Activated naive CD8-positive, alpha-beta T cell treated with anti-CD3 and anti-CD28 coated beads for 36 hours (primary cell): ENCODE data around the gene MDH2. TPM values are rescaled to one million over a fixed set of nuclear protein-coding genes. Genes with fewer than 3 reads are reported as not detected.
"Not testable (repeated sequence)": the region's sequence is repeated elsewhere in the genome, so short reads cannot be mapped to it uniquely, and the experiment has no call there.

Experiments
- DNase-seq: peaks from one replicate; pipeline ENCODE4 v3.0.0; 2021
- H3K27ac Mint-ChIP-seq: one replicate; pipeline ENCODE4 v1.8.0; 2022; ENCODE audit warnings: mild to moderate bottlenecking, moderate library complexity, mixed read lengths
- H3K27me3 Mint-ChIP-seq: one replicate; pipeline ENCODE4 v1.8.0; 2022; ENCODE audit warnings: mild to moderate bottlenecking, mixed read lengths
- H3K36me3 Mint-ChIP-seq: one replicate; pipeline ENCODE4 v1.8.0; 2021; ENCODE audit warnings: mild to moderate bottlenecking, mixed read lengths
- H3K4me1 Mint-ChIP-seq: one replicate; pipeline ENCODE4 v1.8.0; 2021; ENCODE audit warnings: mixed read lengths
- H3K4me3 Mint-ChIP-seq: one replicate; pipeline ENCODE4 v1.8.0; 2022; ENCODE audit warnings: mild to moderate bottlenecking, moderate library complexity, mixed read lengths
- H3K9me3 Mint-ChIP-seq: one replicate; pipeline ENCODE4 v1.8.0; 2022; ENCODE audit warnings: mixed read lengths
- total RNA-seq, 2 experiments: library from RNA; stranded (reverse); gene quantifications; one replicate each; pipeline ENCODE4 v1.2.3, GENCODE V29; 2021

Gene MDH2
- total RNA-seq, 2 experiments from 2014 or later: 304 to 310 TPM

GRCh38 chr7:76057103-76057812 is 9.4 kb downstream of the MDH2 start:
- Mint-ChIP-seq H3K4me1 (peaks cover 6% of the 10 kb centered on the region), H3K4me3 (no peak overlapping the region), H3K36me3 (peaks cover 13% of the 10 kb centered on the region), H3K27me3 (no peaks in the 10 kb centered on the region), H3K9me3 (no peaks in the 10 kb centered on the region), H3K27ac (no peak overlapping the region)
- DNase-seq: no peak

DNA sequence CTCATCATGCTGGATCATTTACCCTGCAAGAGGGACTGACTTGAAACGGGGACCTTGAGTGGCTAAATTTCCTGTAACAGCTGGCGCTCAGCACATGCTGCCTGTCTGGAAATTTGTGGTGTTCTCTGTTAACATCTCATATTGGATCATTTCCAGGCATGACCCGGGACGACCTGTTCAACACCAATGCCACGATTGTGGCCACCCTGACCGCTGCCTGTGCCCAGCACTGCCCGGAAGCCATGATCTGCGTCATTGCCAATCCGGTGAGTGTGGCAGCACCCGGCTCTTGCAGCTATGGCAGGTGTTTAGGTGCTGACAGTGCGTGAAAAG is 9.9 kb downstream of the MDH2 start:
- no peak for DNase-seq
- Mint-ChIP-seq H3K4me1 (peaks cover 6% of the 10 kb centered on the region), H3K27ac (no peak overlapping the region), H3K36me3 (peaks cover 15% of the 10 kb centered on the region), H3K27me3 (no peaks in the 10 kb centered on the region), H3K4me3 (no peak overlapping the region), H3K9me3 (no peaks in the 10 kb centered on the region)

GRCh38 chr7:76058745-76059144 is 10.8 kb downstream of the MDH2 start:
- DNase-seq, H3K27me3 Mint-ChIP-seq, H3K9me3 Mint-ChIP-seq, H3K4me3 Mint-ChIP-seq, H3K27ac Mint-ChIP-seq, H3K4me1 Mint-ChIP-seq: not testable (repeated sequence)
- H3K36me3 Mint-ChIP-seq: peaks cover 15% of the 10 kb centered on the region

GRCh38 chr7:76060842-76061241 is 12.9 kb downstream of the MDH2 start:
- Mint-ChIP-seq H3K9me3 (no peaks in the 10 kb centered on the region), H3K27me3 (no peaks in the 10 kb centered on the region), H3K4me3 (no peak overlapping the region), H3K27ac (no peak overlapping the region), H3K36me3 (peaks cover 29% of the 10 kb centered on the region), H3K4me1 (peaks cover 12% of the 10 kb centered on the region)
- no peak for DNase-seq

DNA sequence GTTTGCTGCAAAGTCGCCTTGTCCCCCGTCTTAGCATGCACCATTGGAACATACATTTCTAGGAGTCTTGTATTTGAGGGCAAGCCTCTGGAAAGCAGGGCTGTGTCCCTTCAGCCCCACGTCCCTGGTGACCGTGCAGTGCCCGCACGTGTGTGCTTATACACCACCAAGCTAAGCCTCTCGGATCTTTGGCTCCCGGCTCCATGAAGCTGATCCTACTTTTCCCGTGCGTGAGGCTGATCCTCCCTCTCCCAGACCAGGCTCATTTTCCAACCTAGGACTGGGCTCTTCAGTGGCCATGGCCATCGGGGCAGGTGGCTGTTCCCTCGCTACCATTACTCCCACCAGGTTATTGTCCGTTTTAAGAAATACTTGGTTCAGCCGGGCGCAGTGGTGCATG is 14.3 kb downstream of the MDH2 start:
- peaks cover 10% of the 10 kb centered on the region for H3K4me1 Mint-ChIP-seq
- H3K27me3 Mint-ChIP-seq: no peaks in the 10 kb centered on the region
- H3K4me3 Mint-ChIP-seq: no peak overlapping the region
- H3K9me3 Mint-ChIP-seq: no peaks in the 10 kb centered on the region
- H3K36me3 Mint-ChIP-seq: peaks cover 38% of the 10 kb centered on the region
- no peak overlapping the region for H3K27ac Mint-ChIP-seq
- DNase-seq: no peak

DNA sequence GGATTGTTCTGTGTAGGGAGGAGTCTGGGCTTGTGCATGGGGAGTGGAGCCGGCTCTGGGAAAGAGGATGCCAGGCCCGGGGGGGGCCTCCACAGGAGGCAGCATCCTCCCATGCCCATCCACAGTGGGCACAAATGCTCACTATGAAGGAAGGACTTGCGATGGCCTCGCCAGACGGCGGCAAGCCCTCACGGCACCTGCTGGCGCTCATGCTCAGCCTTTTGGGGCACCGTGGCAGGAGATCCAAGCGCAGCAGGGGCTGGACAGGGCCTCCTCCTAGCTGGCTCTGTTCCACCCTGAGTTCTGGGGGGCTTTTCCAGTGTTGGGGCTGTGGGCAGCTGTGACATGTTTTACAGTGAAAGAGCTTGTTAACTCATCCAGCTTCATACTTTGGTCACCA is 15.2 kb downstream of the MDH2 start:
- DNase-seq: no peak
- Mint-ChIP-seq H3K9me3 (no peaks in the 10 kb centered on the region), H3K27ac (no peak overlapping the region), H3K36me3 (peaks cover 34% of the 10 kb centered on the region), H3K27me3 (no peaks in the 10 kb centered on the region), H3K4me3 (no peak overlapping the region), H3K4me1 (peaks cover 10% of the 10 kb centered on the region)

GRCh38 chr7:76063525-76063924 is 15.6 kb downstream of the MDH2 start:
- DNase-seq: no peak
- Mint-ChIP-seq H3K4me3 (no peak overlapping the region), H3K27ac (no peak overlapping the region), H3K9me3 (no peaks in the 10 kb centered on the region), H3K4me1 (peaks cover 10% of the 10 kb centered on the region), H3K27me3 (no peaks in the 10 kb centered on the region), H3K36me3 (peaks cover 34% of the 10 kb centered on the region)

- Mint-ChIP-seq H3K27me3 (no peaks in the 10 kb centered on the region), H3K9me3 (no peaks in the 10 kb centered on the region), H3K27ac (no peak overlapping the region), H3K4me3 (no peak overlapping the region), H3K36me3 (peaks cover 34% of the 10 kb centered on the region), H3K4me1 (peaks cover 10% of the 10 kb centered on the region)
- no peak for DNase-seq
These were observed 16.5 kb downstream of the MDH2 start for GRCh38 chr7:76064208-76064970.

DNA sequence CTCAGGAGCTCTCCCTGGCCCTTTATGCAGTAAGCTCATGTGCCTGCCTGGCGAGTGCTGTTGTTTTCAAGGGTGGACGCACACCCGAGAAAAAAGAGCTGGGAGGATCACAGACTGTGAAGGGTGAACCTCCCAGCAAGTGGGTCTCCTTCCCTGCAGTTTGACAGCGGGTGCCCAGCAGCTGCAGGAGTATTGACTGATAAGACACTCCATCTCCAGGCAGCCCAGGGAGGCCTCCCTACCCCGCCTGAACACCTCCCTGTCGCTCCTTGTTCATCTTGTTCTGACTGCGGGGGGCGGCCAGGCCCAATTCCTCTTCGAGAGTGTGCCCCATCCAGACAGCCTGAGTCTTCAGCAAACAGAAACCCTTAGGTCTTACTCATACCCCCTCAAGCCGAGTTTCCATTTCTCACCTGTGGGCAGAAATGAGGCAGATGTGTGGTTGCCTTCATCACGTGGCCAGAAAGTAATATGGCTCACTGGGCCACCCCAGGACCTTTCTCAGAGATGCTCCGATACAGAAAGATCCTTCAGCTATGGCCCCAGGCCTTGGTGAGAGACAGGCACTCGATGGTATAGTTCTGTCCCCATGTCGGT is 17.2 kb downstream of the MDH2 start:
- Mint-ChIP-seq H3K9me3 (no peaks in the 10 kb centered on the region), H3K27ac (peak overlapping the region; percentile 2)

GRCh38 chr7:76066716-76067503 is 19.0 kb downstream of the MDH2 start:
- no peak for DNase-seq
- Mint-ChIP-seq H3K27me3 (no peaks in the 10 kb centered on the region), H3K4me1 (peaks cover 10% of the 10 kb centered on the region), H3K36me3 (peaks cover 32% of the 10 kb centered on the region), H3K27ac (peak overlapping the region; percentile 29), H3K9me3 (no peaks in the 10 kb centered on the region), H3K4me3 (no peak overlapping the region)

More for the DNA sequence above, 17.2 kb downstream of the MDH2 start:
- Mint-ChIP-seq H3K4me1 (peaks cover 10% of the 10 kb centered on the region), H3K4me3 (no peak overlapping the region), H3K36me3 (peaks cover 34% of the 10 kb centered on the region), H3K27me3 (no peaks in the 10 kb centered on the region)
- peak; percentile 22 for DNase-seq

GRCh38 chr7:76069238-76069638 is 21.3 kb downstream of the MDH2 start:
- no peak overlapping the region for H3K27ac Mint-ChIP-seq
- peaks cover 22% of the 10 kb centered on the region for H3K36me3 Mint-ChIP-seq
- H3K27me3 Mint-ChIP-seq: no peaks in the 10 kb centered on the region
- no peak overlapping the region for H3K4me3 Mint-ChIP-seq
- H3K4me1 Mint-ChIP-seq: peaks cover 10% of the 10 kb centered on the region
- no peak for DNase-seq
- H3K9me3 Mint-ChIP-seq: peaks cover 2% of the 10 kb centered on the region

GRCh38 chr7:76071316-76072242 is 23.7 kb downstream of the MDH2 start:
- Mint-ChIP-seq H3K9me3 (peaks cover 8% of the 10 kb centered on the region), H3K27me3 (no peaks in the 10 kb centered on the region), H3K4me3 (no peak overlapping the region), H3K36me3 (peaks cover 7% of the 10 kb centered on the region), H3K4me1 (no peaks in the 10 kb centered on the region), H3K27ac (no peak overlapping the region)
- DNase-seq: no peak

- H3K27me3 Mint-ChIP-seq: no peaks in the 10 kb centered on the region
- peaks cover 8% of the 10 kb centered on the region for H3K9me3 Mint-ChIP-seq
- no peak for DNase-seq
- H3K27ac Mint-ChIP-seq: no peak overlapping the region
- H3K4me1 Mint-ChIP-seq: peaks cover 6% of the 10 kb centered on the region
- H3K36me3 Mint-ChIP-seq: peaks cover 3% of the 10 kb centered on the region
- no peak overlapping the region for H3K4me3 Mint-ChIP-seq
These were observed 24.6 kb downstream of the MDH2 start for GRCh38 chr7:76072243-76073148.
